HEK293T (cell line): Measurements from ENCODE around the gene IFT20.

ENCODE experiments used
- CTBP1 ChIP-seq: fragments of 450-650 bp; IDR thresholded peaks from 2 replicates; pipeline ENCODE4 v1.6.1; 2016; ENCODE audit warnings: borderline replicate concordance
- FOXA1 ChIP-seq: fragments of 450-650 bp; IDR thresholded peaks from 2 replicates; pipeline ENCODE4 v1.6.1; 2016; ENCODE audit warnings: mild to moderate bottlenecking
- FOXK2 ChIP-seq: fragments of 450-650 bp; IDR thresholded peaks from 2 replicates; pipeline ENCODE4 v1.6.1; 2016; ENCODE audit warnings: mild to moderate bottlenecking
- FOXM1 ChIP-seq: fragments of 450-650 bp; IDR thresholded peaks from 2 replicates; pipeline ENCODE4 v1.6.1; 2017; ENCODE audit warnings: mild to moderate bottlenecking, borderline replicate concordance
- HDGF ChIP-seq: fragments of 450-650 bp; IDR thresholded peaks from 2 replicates; pipeline ENCODE4 v1.6.1; 2017; ENCODE audit warnings: antibody characterized with exemption, borderline replicate concordance
- L3MBTL2 ChIP-seq: fragments of 450-650 bp; conservative IDR thresholded peaks from 2 replicates; pipeline ENCODE4 v1.6.1; 2016; ENCODE audit warnings: mild to moderate bottlenecking
- NFRKB ChIP-seq: fragments of 450-650 bp; IDR thresholded peaks from 2 replicates; pipeline ENCODE4 v1.6.1; 2016; ENCODE audit warnings: mild to moderate bottlenecking, moderate library complexity
- SUZ12 ChIP-seq: fragments of 450-650 bp; IDR thresholded peaks from 2 replicates; pipeline ENCODE4 v1.6.1; 2016; ENCODE audit warnings: mild to moderate bottlenecking
- TF ChIP-seq, protein P1 (sequence below): fragments of 450-650 bp; IDR thresholded peaks from 2 replicates; pipeline ENCODE4 v1.6.1; 2016

DNA sequence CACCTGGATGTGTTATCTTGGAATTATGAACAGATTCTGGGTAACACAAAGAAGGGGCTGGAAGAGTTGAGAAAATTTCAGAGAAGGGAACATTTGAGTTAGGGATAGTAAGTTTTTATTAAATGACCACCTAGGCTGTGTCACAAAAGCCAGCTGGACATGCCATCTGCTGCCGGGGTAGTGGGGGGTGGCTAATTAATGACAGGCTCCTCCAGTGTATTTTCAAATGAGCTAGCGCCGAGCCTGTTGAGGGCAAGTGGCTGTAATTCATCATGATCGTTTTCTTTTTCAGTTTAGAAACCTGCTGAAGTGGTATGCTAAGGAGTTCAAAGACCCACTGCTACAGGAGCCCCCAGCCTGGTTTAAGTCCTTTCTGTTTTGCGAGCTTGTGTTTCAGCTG lies 10.1 kb downstream of the IFT20 start:
- TF ChIP-seq HDGF, result no peak
- no peak for TF ChIP-seq FOXM1
- no peak for TF ChIP-seq CTBP1
- TF ChIP-seq FOXK2, result no peak
- TF ChIP-seq FOXA1, result no peak
- no peak for TF ChIP-seq L3MBTL2
- TF ChIP-seq, protein P1, sequence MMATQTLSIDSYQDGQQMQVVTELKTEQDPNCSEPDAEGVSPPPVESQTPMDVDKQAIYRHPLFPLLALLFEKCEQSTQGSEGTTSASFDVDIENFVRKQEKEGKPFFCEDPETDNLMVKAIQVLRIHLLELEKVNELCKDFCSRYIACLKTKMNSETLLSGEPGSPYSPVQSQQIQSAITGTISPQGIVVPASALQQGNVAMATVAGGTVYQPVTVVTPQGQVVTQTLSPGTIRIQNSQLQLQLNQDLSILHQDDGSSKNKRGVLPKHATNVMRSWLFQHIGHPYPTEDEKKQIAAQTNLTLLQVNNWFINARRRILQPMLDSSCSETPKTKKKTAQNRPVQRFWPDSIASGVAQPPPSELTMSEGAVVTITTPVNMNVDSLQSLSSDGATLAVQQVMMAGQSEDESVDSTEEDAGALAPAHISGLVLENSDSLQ, result no peak
- no peak for TF ChIP-seq SUZ12
- TF ChIP-seq NFRKB, result no peak
